MV-4-11 (cell line): Measurements from ENCODE around the gene RPL10.

Experiments used
- DNase-seq: peaks from one replicate; lab custom pipeline; 2025; lab: John Stamatoyannopoulos, UW

RPL10 gene

DNA sequence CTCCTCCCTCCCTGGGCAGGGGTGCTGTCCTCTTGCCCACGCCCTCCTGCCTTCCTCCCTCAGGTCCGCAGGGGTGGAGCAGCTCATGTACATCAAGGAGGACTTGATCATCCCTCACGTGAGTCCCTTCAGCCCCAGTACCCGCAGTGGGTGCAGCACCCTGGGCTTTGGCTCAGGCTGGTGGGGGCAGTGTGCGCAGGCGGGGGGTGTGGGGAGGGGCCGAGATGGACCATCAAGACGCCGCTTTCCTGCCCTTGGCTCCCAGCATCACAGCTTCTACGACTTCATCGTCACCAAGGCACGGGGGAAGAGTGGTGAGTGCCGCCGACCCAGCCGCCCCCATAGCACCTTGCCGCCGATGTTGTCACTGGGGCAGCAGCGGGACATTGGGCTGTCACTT, 51.4 kb downstream of the RPL10 start:
- no peak for DNase-seq

DNA sequence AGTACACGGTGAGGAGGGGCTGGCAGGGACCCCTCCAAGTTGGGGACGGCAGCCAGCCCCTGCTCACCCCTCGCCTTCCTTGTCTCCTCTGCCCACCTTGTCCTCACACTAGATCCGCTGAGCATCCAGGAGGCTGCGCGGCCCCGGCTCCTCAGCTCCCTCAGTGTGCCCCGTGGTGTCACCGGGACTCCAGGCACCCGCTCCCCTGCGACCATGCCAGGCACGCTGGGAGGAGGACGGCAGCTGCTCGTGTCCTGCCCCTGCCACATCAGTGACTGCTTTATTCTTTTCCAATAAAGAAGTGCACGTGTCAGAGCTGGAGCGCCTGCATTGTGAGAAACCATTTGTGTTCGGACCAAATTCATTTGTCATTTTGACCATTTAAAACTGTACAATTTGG, 52.1 kb downstream of the RPL10 start:
- no peak for DNase-seq
